HepG2 (cell line): ENCODE results near the gene FRAS1. TPM values are rescaled to one million over a fixed set of nuclear protein-coding genes. Genes with fewer than 3 reads are reported as not detected.

Experiments
- ATF7-NPFF ChIP-seq: sonication (generic); formaldehyde crosslinking; IDR thresholded peaks from 2 replicates; pipeline ENCODE4 v1.8.1; 2023; ENCODE audit warnings: mild to moderate bottlenecking, low read depth, missing genetic modification reagents, moderate library complexity
- FOXA3 ChIP-seq: IDR thresholded peaks from 2 replicates; pipeline ENCODE4 v1.6.1; 2016; ENCODE audit warnings: missing genetic modification reagents, missing compliant biosample characterization
- NCOA2 ChIP-seq: sonication (generic); formaldehyde crosslinking; IDR thresholded peaks from 2 replicates; pipeline ENCODE4 v1.8.0; 2022; ENCODE audit warnings: inconsistent platforms
- PHF20 ChIP-seq: sonication (generic); formaldehyde crosslinking; IDR thresholded peaks from 2 replicates; pipeline ENCODE4 v1.5.0; 2020; ENCODE audit warnings: mild to moderate bottlenecking, missing genetic modification reagents
- PHF21A ChIP-seq: sonication (generic); formaldehyde crosslinking; IDR thresholded peaks from 2 replicates; pipeline ENCODE4 v1.5.0; 2020; ENCODE audit warnings: mild to moderate bottlenecking, missing genetic modification reagents
- POLR2A ChIP-seq, 2 experiments: IDR thresholded peaks; 2 replicates each; pipeline ENCODE4 v1.6.1; 2011; ENCODE audit warnings: low read depth in 2 of 2, low read length in 2 of 2, mild to moderate bottlenecking in 1 of 2, moderate library complexity in 1 of 2; ENCODE audit not compliant: insufficient read depth in 1 of 2
- SNAI1 ChIP-seq: sonication (generic); formaldehyde crosslinking; IDR thresholded peaks from 2 replicates; pipeline ENCODE4 v1.5.0; 2020; ENCODE audit warnings: mild to moderate bottlenecking, missing genetic modification reagents, borderline replicate concordance
- SP5 ChIP-seq: IDR thresholded peaks from 2 replicates; pipeline ENCODE4 v1.6.1; 2016; ENCODE audit warnings: low read depth, borderline replicate concordance
- TCF12 ChIP-seq, 2 experiments: fragments of 450-650 bp in 1 of 2; sonication (generic) in 1 of 2; formaldehyde crosslinking in 1 of 2; IDR thresholded peaks; 2 replicates each; pipeline versions ENCODE4 v1.6.1 to v1.8.0; 2017 to 2022; ENCODE audit warnings: antibody characterized with exemption in 1 of 2, mild to moderate bottlenecking in 1 of 2, missing genetic modification reagents in 1 of 2, moderate library complexity in 1 of 2
- TMF1 ChIP-seq: sonication (generic); formaldehyde crosslinking; IDR thresholded peaks from 2 replicates; pipeline ENCODE4 v1.8.1; 2022; ENCODE audit warnings: low read depth, missing genetic modification reagents
- ZNF343 ChIP-seq: sonication (generic); formaldehyde crosslinking; IDR thresholded peaks from 2 replicates; pipeline ENCODE4 v1.4.0; 2020; ENCODE audit warnings: mild to moderate bottlenecking, missing genetic modification reagents
- ZNF451 ChIP-seq: sonication (generic); formaldehyde crosslinking; IDR thresholded peaks from 2 replicates; pipeline ENCODE4 v1.5.0; 2020; ENCODE audit warnings: mild to moderate bottlenecking, missing genetic modification reagents
- ZNF558 ChIP-seq: sonication (generic); formaldehyde crosslinking; IDR thresholded peaks from 2 replicates; pipeline ENCODE4 v1.9.0; 2022; ENCODE audit warnings: mild to moderate bottlenecking, missing genetic modification reagents, borderline replicate concordance
- ZNF780A ChIP-seq: sonication (generic); formaldehyde crosslinking; IDR thresholded peaks from 2 replicates; pipeline ENCODE4 v1.8.0; 2022; ENCODE audit warnings: mild to moderate bottlenecking, missing genetic modification reagents, moderate library complexity
- ZNF816 ChIP-seq: sonication (generic); formaldehyde crosslinking; IDR thresholded peaks from 2 replicates; pipeline ENCODE4 v1.8.0; 2022; ENCODE audit warnings: missing genetic modification reagents, mild to moderate bottlenecking, borderline replicate concordance
- polyA plus RNA-seq, 8 experiments: library from polyadenylated mRNA; depleted of rRNA in 3 of 8; stranded (reverse) in 7 of 8; unstranded in 1 of 8; fragments of >200 nt; fragmentation: Illumina TruSeq in 4 of 8; extraction: Trizol in 4 of 8; gene quantifications; 2 replicates each; pipeline versions ENCODE4 v1.2.1 to v1.2.3, GENCODE V29; 2011 to 2016; ENCODE audit warnings: low read depth in 4 of 8, missing spikeins in 1 of 8, mixed read lengths in 1 of 8; ENCODE audit not compliant: insufficient read depth in 1 of 8
- total RNA-seq, 5 experiments: library from RNA; depleted of rRNA; stranded (reverse); fragments of >200 nt; fragmentation: Illumina TruSeq; extraction: Trizol; gene quantifications; 2 replicates each; pipeline ENCODE4 v1.2.3, GENCODE V29; 2016; ENCODE audit warnings: low read depth in 1 of 5
- TF ChIP-seq, protein P1 (sequence below): sonication (generic); formaldehyde crosslinking; IDR thresholded peaks from 2 replicates; pipeline ENCODE4 v1.4.0; 2020; ENCODE audit warnings: missing genetic modification reagents, borderline replicate concordance
- TF ChIP-seq, protein P2 (sequence below): sonication (generic); formaldehyde crosslinking; IDR thresholded peaks from 2 replicates; pipeline ENCODE4 v1.4.0; 2020; ENCODE audit warnings: missing genetic modification reagents
- TF ChIP-seq, protein P3 (sequence below): sonication (generic); formaldehyde crosslinking; IDR thresholded peaks from 2 replicates; pipeline ENCODE4 v1.5.0; 2020; ENCODE audit warnings: mild to moderate bottlenecking, missing genetic modification reagents, moderate library complexity
- TF ChIP-seq, protein P4 (sequence below): sonication (generic); formaldehyde crosslinking; IDR thresholded peaks from 2 replicates; pipeline ENCODE4 v1.4.0; 2020; ENCODE audit warnings: missing genetic modification reagents
- TF ChIP-seq, protein P5 (sequence below), 2 experiments: sonication (generic) in 1 of 2; formaldehyde crosslinking in 1 of 2; IDR thresholded peaks; 2 replicates each; pipeline versions ENCODE4 v1.4.0 to v1.6.1; 2018 to 2020; ENCODE audit warnings: missing genetic modification reagents in 2 of 2, borderline replicate concordance in 1 of 2, low read depth in 1 of 2, mild to moderate bottlenecking in 1 of 2, missing biosample characterization in 1 of 2

FRAS1 gene
- total and polyA plus RNA-seq, 2 of the 13 experiments (the other 11 are each of a cell fraction or from before 2014, with no cell fraction given), result 22.5 to 31.6 TPM

DNA sequence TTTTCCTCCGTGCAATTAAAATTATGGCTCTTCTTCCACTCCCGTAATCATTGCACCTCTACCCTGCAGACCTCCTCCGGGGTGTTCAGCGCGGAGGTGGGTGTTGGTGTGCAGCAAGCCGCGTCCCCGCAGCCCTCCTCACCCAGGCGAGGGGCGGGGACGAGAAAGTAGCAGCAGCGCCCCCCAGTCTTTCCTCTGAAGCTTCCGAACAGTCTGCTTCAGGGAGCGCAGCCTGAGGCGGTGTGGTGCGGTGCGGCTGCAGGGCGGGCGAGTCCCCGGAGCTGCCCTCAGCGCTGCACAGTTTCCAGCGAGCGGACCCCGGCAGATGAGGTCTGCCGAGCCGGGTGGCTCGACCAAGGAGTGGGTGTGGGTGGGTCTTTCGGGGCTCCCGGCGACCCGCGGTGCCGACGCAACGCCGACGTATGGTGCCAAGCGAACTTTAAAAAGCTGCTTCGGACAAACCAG, at the start of gene FRAS1 (continued):
- TF ChIP-seq TMF1 (CRISPR knock-in tag) (peak; percentile 11; the same call in 1 of the 2 replicates), FOXA3 (CRISPR knock-in tag) (no peak), PHF21A (0 out of 2 replicates have a peak, but pooled peaks have one; percentile 18), ZNF343 (CRISPR knock-in tag) (0 out of 2 replicates have a peak, but pooled peaks have one; percentile 1), ZNF451 (CRISPR knock-in tag) (0 out of 2 replicates have a peak, but pooled peaks have one; percentile 22), PHF20 (0 out of 2 replicates have a peak, but pooled peaks have one; percentile 13), TCF12 (IDR thresholded peaks at IDR 0.05) (no peak), TCF12 (CRISPR knock-in tag; IDR thresholded peaks at IDR 0.05) (no peak), ATF7-NPFF (CRISPR knock-in tag) (peak; percentile 52; the same call in 1 of the 2 replicates), SNAI1 (CRISPR knock-in tag) (no peak), POLR2A (IDR thresholded peaks at IDR 0.05; ENCODE audit: insufficient read depth in 1 of 2, low read depth in 2 of 2, low read length in 2 of 2) (peak in 1 of 2 experiments; percentile 76; a peak in 2 of 4 replicates), SP5 (CRISPR knock-in tag) (peak; percentile 48), ZNF558 (0 out of 2 replicates have a peak, but pooled peaks have one; percentile 13), NCOA2 (0 out of 2 replicates have a peak, but pooled peaks have one; percentile 7), ZNF816 (CRISPR knock-in tag) (peak; percentile 23; the same call in 1 of the 2 replicates), ZNF780A (CRISPR knock-in tag) (peak; percentile 65; the same call in 1 of the 2 replicates)
- TF ChIP-seq, protein P1, sequence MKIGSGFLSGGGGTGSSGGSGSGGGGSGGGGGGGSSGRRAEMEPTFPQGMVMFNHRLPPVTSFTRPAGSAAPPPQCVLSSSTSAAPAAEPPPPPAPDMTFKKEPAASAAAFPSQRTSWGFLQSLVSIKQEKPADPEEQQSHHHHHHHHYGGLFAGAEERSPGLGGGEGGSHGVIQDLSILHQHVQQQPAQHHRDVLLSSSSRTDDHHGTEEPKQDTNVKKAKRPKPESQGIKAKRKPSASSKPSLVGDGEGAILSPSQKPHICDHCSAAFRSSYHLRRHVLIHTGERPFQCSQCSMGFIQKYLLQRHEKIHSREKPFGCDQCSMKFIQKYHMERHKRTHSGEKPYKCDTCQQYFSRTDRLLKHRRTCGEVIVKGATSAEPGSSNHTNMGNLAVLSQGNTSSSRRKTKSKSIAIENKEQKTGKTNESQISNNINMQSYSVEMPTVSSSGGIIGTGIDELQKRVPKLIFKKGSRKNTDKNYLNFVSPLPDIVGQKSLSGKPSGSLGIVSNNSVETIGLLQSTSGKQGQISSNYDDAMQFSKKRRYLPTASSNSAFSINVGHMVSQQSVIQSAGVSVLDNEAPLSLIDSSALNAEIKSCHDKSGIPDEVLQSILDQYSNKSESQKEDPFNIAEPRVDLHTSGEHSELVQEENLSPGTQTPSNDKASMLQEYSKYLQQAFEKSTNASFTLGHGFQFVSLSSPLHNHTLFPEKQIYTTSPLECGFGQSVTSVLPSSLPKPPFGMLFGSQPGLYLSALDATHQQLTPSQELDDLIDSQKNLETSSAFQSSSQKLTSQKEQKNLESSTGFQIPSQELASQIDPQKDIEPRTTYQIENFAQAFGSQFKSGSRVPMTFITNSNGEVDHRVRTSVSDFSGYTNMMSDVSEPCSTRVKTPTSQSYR (CRISPR knock-in tag), result 0 out of 2 replicates have a peak, but pooled peaks have one; percentile 10
- TF ChIP-seq, protein P2, sequence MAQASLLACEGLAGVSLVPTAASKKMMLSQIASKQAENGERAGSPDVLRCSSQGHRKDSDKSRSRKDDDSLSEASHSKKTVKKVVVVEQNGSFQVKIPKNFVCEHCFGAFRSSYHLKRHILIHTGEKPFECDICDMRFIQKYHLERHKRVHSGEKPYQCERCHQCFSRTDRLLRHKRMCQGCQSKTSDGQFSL, result no peak
- TF ChIP-seq, protein P3, sequence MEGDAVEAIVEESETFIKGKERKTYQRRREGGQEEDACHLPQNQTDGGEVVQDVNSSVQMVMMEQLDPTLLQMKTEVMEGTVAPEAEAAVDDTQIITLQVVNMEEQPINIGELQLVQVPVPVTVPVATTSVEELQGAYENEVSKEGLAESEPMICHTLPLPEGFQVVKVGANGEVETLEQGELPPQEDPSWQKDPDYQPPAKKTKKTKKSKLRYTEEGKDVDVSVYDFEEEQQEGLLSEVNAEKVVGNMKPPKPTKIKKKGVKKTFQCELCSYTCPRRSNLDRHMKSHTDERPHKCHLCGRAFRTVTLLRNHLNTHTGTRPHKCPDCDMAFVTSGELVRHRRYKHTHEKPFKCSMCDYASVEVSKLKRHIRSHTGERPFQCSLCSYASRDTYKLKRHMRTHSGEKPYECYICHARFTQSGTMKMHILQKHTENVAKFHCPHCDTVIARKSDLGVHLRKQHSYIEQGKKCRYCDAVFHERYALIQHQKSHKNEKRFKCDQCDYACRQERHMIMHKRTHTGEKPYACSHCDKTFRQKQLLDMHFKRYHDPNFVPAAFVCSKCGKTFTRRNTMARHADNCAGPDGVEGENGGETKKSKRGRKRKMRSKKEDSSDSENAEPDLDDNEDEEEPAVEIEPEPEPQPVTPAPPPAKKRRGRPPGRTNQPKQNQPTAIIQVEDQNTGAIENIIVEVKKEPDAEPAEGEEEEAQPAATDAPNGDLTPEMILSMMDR (CRISPR knock-in tag), result peak; percentile 71
- TF ChIP-seq, protein P4, sequence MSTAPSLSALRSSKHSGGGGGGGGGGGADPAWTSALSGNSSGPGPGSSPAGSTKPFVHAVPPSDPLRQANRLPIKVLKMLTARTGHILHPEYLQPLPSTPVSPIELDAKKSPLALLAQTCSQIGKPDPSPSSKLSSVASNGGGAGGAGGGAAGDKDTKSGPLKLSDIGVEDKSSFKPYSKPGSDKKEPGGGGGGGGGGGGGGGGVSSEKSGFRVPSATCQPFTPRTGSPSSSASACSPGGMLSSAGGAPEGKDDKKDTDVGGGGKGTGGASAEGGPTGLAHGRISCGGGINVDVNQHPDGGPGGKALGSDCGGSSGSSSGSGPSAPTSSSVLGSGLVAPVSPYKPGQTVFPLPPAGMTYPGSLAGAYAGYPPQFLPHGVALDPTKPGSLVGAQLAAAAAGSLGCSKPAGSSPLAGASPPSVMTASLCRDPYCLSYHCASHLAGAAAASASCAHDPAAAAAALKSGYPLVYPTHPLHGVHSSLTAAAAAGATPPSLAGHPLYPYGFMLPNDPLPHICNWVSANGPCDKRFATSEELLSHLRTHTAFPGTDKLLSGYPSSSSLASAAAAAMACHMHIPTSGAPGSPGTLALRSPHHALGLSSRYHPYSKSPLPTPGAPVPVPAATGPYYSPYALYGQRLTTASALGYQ (CRISPR knock-in tag), result peak; percentile 6; the same call in 1 of the 2 replicates
- TF ChIP-seq, protein P5, sequence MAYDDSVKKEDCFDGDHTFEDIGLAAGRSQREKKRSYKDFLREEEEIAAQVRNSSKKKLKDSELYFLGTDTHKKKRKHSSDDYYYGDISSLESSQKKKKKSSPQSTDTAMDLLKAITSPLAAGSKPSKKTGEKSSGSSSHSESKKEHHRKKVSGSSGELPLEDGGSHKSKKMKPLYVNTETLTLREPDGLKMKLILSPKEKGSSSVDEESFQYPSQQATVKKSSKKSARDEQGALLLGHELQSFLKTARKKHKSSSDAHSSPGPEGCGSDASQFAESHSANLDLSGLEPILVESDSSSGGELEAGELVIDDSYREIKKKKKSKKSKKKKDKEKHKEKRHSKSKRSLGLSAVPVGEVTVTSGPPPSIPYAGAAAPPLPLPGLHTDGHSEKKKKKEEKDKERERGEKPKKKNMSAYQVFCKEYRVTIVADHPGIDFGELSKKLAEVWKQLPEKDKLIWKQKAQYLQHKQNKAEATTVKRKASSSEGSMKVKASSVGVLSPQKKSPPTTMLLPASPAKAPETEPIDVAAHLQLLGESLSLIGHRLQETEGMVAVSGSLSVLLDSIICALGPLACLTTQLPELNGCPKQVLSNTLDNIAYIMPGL (CRISPR knock-in tag; IDR thresholded peaks at IDR 0.05; ENCODE audit: borderline replicate concordance in 1 of 2, low read depth in 1 of 2), result peak; percentile 80 to 83
